Urothelium cell line (cell line): ENCODE data around the gene PITPNC1.
"Not testable (repeated sequence)": the region's sequence is repeated elsewhere in the genome, so short reads cannot be mapped to it uniquely, and the experiment has no call there.

Experiments
- DNase-seq: peaks from one replicate; pipeline ENCODE4 v3.0.0; 2011; ENCODE audit warnings: low spot score, mixed read lengths
- FAIRE-seq: peaks from 2 replicates; lab custom pipeline; 2011; peaks lifted over from hg19 to GRCh38; lab: Jason Lieb, UNC

The PITPNC1 gene

GRCh38 chr17:67392111-67392510 lies 15.0 kb downstream of the PITPNC1 start:
- FAIRE-seq (no peak), DNase-seq (no peak)

- no peak for DNase-seq
- FAIRE-seq = no peak
These were observed 16.8 kb downstream of the PITPNC1 start for GRCh38 chr17:67393809-67394397.

GRCh38 chr17:67399676-67400075 lies 22.6 kb downstream of the PITPNC1 start:
- DNase-seq = no peak
- no peak for FAIRE-seq

GRCh38 chr17:67400193-67400592 lies 23.1 kb downstream of the PITPNC1 start:
- DNase-seq (no peak), FAIRE-seq (no peak)

GRCh38 chr17:67401106-67401505 lies 24.0 kb downstream of the PITPNC1 start:
- FAIRE-seq (no peak), DNase-seq (no peak)

GRCh38 chr17:67401598-67402504 lies 24.8 kb downstream of the PITPNC1 start:
- DNase-seq (no peak), FAIRE-seq (no peak)

GRCh38 chr17:67403065-67403464 lies 26.0 kb downstream of the PITPNC1 start:
- FAIRE-seq = no peak
- no peak for DNase-seq

- DNase-seq (no peak), FAIRE-seq (no peak)
These were observed 26.4 kb downstream of the PITPNC1 start for GRCh38 chr17:67403483-67403882.

GRCh38 chr17:67408455-67408830 lies 31.4 kb downstream of the PITPNC1 start:
- not testable (repeated sequence) for DNase-seq, FAIRE-seq

GRCh38 chr17:67411397-67411796 lies 34.3 kb downstream of the PITPNC1 start:
- FAIRE-seq (no peak), DNase-seq (no peak)

- no peak for DNase-seq
- FAIRE-seq = no peak
These were observed 35.0 kb downstream of the PITPNC1 start for GRCh38 chr17:67412032-67412431.

GRCh38 chr17:67412941-67413340 lies 35.9 kb downstream of the PITPNC1 start:
- DNase-seq (no peak), FAIRE-seq (no peak)

GRCh38 chr17:67413388-67413787 lies 36.3 kb downstream of the PITPNC1 start:
- DNase-seq (no peak), FAIRE-seq (no peak)

- DNase-seq = no peak
- FAIRE-seq = no peak
These were observed 37.0 kb downstream of the PITPNC1 start for GRCh38 chr17:67414130-67414529.

GRCh38 chr17:67414559-67414958 lies 37.5 kb downstream of the PITPNC1 start:
- FAIRE-seq (no peak), DNase-seq (no peak)

GRCh38 chr17:67415291-67415690 lies 38.2 kb downstream of the PITPNC1 start:
- FAIRE-seq = no peak
- no peak for DNase-seq

GRCh38 chr17:67417507-67417906 lies 40.4 kb downstream of the PITPNC1 start:
- DNase-seq (no peak), FAIRE-seq (no peak)

GRCh38 chr17:67420994-67421393 lies 43.9 kb downstream of the PITPNC1 start:
- no peak for FAIRE-seq

GRCh38 chr17:67421869-67422273 lies 44.8 kb downstream of the PITPNC1 start:
- DNase-seq (peak; percentile 91), FAIRE-seq (peak; percentile 96)

More at GRCh38 chr17:67420994-67421393, 43.9 kb downstream of the PITPNC1 start:
- DNase-seq = no peak

GRCh38 chr17:67422296-67422695 lies 45.2 kb downstream of the PITPNC1 start:
- DNase-seq, FAIRE-seq: not testable (repeated sequence)

GRCh38 chr17:67422897-67423296 lies 45.8 kb downstream of the PITPNC1 start:
- no peak for FAIRE-seq
- no peak for DNase-seq

GRCh38 chr17:67425571-67426160 lies 48.6 kb downstream of the PITPNC1 start:
- no peak for DNase-seq
- FAIRE-seq = no peak
